HG03521 (cell line): ENCODE data around the gene OR10H3.
"Not testable (repeated sequence)": the region's sequence is repeated elsewhere in the genome, so short reads cannot be mapped to it uniquely, and the experiment has no call there.

Source experiments
- ATAC-seq: cut with Tn5 transposase; IDR thresholded peaks from one replicate; pipeline ENCODE4 v1.9.1; 2021; ENCODE audit warnings: mild to moderate bottlenecking, moderate library complexity; ENCODE audit not compliant: unreplicated experiment

OR10H3 gene

DNA sequence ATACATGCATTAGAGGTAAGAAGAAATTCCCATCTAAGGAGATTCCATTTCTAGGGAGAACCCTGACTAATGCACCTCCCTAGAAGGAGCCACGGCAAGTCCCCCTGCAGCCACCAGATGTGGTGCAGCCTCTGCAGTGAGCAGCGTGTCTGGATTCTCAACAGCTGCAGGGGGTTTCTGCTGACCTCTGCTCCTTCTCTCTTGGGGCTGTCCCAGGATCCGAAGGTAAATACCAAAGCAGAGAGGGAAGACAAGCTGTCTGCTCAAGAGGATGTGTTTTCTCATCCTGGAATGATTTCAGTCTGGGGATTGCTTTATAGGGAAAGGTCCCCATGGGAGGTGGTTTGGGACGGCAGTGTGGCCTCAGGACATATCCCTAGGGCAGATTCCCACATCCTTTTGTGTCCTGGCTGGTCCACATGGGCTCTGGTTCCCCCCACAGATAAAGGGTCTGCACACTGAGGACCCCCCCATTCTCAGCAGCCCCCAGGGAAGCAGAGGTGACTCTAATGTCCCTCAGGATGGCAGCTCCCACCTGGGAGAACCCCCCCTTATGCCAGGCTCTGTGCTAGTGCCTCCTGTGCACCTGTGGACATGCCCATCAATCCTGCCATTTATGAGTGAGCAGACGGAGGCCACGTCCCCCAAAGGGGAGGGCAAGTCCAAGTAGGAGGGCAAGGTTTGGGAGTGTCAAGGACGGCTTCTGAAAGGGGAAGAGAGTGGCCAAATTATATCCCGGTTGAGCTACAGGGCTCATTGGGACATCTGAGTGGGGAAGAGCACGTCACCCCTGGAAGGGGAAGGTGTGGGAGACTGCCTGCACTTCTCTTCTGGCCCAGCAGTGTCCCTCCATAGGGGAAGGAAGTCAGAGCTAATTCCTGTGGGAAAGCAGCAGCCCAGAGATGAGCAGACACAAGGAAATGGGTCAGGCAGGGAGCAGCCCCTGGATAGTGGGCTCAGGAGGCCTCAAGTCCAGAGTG lies 39.5 kb downstream of the OR10H3 start:
- no peak for ATAC-seq

DNA sequence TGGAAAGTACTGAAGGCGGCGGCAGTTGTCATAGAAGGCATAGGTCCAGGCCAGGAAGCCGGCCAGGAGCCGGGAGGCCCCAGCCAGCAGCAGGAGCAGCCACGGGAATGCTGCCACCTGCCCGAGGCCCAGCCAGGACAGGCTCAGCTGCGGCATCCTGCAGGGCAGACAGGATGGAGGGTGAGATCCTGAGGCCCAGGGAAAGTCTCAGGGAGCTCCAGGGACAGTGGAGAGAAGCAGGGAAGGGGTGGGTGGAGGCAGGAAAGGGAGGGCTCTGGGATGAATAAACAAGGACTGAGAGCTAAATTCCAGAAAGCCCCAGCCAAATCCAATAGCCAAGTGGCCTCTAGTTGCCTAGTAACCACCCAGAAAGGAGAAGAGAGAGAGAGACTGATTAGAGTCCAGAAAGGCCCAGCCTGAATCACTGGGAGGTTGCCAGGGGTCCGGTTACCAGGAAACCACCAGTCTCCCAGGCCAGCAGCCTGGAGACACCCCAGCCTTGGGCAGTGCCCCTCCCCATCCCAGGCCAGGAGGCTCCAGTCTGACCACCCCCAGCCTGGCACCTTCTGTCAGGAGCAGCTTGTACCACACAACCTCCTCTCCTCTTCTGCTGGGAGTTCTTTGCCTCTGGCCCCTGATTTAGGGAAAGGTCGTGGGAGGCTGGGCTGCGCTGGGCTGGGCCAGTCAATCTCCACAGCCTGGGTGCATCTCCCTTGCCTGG lies 42.1 kb downstream of the OR10H3 start:
- no peak for ATAC-seq

DNA sequence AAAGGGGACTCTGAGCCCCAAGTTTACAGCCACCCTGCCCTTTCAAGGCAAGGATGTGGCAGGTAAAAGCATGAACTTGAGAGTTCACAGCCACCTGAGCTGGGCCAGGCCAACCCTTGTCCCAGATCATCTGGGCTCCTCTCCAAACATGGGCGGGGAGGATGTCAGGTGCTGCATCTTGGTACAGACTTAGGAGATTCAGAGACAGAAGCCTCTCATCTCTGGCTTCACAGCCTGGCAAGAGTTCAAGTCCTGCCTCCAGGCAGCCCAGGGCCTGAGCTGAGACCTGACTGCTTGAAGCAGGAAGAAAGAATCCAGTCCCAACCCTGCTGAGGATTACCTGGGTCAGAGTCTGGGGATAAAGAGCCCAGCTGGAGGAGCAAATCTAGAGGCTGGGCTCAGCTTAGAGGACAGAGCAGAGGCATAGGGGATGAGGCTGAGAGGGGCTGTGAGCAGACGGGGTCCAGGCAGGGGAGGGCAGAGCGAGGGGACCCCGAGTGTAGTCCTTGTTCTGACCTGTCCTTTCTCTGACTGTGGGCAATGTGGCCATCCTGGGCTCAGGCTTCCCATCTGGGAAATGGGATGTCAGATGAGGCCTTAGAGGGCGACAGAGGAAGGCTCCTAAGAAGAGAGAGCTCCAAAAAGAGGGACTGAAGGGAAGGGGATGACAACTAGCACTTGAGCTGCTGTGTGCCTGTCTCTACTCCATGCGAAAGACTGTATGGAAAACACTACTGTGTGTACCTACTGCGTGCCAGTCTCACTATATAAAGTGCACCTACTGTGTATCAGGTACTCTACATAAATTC lies 43.0 kb downstream of the OR10H3 start:
- no peak for ATAC-seq

DNA sequence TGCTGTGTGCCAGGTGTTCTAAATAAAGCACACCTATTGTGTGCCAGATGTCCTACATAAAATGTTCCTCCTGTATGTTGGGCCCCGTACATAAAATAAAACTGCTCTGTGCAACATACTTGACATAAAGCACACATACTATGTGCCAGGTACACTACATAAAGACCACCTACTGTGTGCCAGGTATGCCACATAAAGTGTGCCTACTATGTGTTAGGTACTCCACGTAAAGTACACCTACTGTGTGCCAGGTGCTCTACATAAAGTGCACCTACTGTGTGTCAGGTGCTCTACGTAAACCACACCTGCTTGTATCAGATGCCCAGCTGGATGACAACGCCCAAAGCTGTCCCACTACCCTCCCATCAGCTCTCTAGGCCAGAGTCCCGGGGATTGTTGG lies 43.9 kb downstream of the OR10H3 start:
- no peak for ATAC-seq

DNA sequence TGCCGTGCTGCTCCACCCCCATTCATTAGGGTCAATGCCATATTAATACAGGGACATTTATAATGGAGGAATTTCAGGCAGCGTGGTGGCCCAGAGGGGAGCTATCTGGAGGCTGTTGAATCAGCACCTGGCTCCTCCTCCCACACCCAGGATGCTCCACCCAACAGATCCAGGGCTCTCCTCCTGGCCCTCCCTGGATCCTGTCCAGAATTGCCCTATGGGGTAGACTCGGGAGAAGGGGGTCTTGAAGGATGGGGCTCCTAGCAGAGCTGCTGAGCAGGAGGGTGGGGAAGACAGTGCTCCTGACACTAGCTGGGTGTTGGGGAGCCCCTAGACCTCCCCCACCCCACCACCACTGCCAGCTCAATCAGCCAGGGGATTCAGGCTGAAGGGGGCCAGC lies 44.4 kb downstream of the OR10H3 start:
- ATAC-seq, result no peak

DNA sequence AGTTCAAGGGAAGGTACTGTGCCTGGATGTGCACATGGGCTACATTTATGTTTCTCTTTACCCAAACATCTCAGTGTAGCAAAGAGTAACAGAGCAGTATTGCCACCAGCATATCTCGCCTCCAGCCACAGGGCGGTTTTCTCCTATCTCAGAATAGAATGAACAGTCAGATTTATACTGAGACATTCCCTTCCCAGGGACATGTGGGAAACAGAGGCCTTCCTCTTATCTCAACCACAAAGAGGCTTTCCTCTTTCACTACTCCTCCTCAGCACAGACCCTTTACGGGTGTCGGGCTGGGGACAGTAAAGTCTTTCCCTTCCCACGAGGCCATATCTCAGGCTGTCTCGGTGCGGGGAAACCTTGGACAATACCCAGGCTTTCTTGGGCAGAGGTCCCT lies 45.1 kb downstream of the OR10H3 start:
- not testable (repeated sequence) for ATAC-seq

DNA sequence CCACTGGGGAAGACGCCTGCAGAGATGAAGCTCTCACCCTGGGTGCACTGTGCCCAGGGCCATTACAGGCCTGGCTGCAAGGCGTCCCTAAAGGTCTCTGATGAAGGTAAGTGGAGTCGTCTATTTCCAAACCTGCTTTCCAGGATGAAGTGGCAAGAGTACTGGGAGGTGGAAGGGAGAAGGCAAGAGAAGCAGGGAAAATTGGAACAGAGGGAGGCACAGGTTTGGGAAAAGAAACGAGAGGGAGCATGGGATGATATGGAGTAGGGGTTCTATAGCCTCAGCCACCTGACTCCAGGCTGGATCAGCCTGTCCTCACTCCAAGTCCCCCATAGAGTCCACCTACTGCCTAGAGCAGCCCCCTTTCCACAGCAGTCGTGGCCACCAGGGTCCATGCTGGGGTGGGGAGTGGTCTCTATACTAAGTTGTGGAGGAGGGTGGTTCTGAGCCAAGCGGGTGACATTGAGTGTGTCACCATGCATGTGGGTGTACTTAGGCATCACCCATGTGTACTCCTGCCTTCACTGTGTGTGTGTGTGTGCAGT lies 49.9 kb downstream of the OR10H3 start, which contains the start of gene OR10H5:
TSS of gene OR10H5 (plus strand) at position 51 of the 545 bp plus-strand sequence. CDS start 6,388 bp downstream, outside the sequence.
- no peak for ATAC-seq

DNA sequence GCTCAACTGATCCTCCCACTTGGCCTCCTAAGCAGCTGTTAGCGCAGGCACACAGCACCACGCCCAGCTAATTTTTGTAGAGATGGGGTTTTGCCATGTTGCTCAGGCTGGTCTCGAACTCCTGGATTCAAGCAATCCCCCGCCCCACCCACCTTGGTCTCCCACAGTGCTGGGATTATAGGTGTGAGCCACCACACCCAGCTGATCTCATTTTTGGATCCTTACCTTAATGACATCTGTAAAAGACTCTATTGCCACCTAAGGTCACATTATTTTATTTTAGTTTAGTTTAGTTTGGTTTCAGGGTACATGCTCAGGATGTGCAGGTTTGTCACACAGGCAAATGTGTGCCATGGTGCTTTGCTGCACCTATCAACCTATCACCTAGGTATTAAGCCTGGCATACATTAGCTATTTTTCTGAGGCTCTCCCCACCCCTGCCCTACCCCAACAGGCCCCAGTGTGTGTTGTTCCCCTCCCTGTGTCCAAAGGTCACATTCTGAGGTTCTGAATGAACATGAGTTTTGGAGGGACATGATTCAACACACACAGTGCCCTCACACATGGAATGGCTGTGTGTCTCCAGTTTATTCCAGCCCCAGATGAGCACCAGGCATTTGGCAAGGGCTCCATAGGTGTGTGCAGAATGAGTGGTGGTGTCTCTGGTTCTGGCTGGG lies 50.9 kb downstream of the OR10H3 start:
- ATAC-seq, result no peak

DNA sequence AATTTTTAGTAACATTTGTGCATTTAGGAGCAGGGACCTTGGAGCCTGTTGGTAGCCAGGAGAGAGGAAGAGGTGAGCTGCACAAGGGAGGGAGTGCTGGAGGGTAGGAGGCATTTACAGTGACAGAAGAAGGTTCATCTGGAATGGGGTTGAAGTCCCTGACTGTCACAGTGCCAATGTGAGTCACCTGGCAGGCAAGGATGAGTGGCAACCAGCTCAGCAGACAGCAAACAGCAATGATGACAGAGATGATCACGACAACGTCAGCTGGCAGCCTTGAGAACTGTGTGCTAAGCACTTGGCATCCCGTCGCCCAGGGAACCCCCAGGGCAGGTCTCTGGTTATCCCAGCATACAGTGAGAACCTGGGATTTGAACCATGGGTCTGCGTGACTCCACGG lies 52.3 kb downstream of the OR10H3 start:
- no peak for ATAC-seq
